NCI-H748 treated with DMSO at 0.1 percent for 48 hours (cell line): ENCODE results near the gene CROCC2.
A peak's percentile ranks its signal among the peaks of the same experiment; 100 is the strongest.

Experiments
- DNase-seq: peaks from one replicate; lab custom pipeline; 2025; lab: John Stamatoyannopoulos, UW

Gene CROCC2

GRCh38 chr2:240988146-240988545, 82.0 kb downstream of the CROCC2 start:
- DNase-seq = no peak

GRCh38 chr2:240988571-240989271, 82.6 kb downstream of the CROCC2 start:
- no peak for DNase-seq

GRCh38 chr2:240989451-240990265, 83.5 kb downstream of the CROCC2 start:
- DNase-seq = no peak

- no peak for DNase-seq
Observed at GRCh38 chr2:240990266-240990529, 84.1 kb downstream of the CROCC2 start.

GRCh38 chr2:240990726-240991377, 84.7 kb downstream of the CROCC2 start:
- DNase-seq = no peak

- no peak for DNase-seq
Observed at GRCh38 chr2:240991378-240992263, 85.5 kb downstream of the CROCC2 start.

GRCh38 chr2:240992572-240993291, 86.6 kb downstream of the CROCC2 start:
- DNase-seq = no peak

- DNase-seq = no peak
Observed at GRCh38 chr2:240993446-240994170, 87.5 kb downstream of the CROCC2 start.

- DNase-seq = no peak
Observed at GRCh38 chr2:240994171-240994896, 88.2 kb downstream of the CROCC2 start.

GRCh38 chr2:240995041-240996021, 89.2 kb downstream of the CROCC2 start:
- DNase-seq = no peak

- DNase-seq = no peak
Observed at GRCh38 chr2:240996161-240996833, 90.2 kb downstream of the CROCC2 start.

- DNase-seq = no peak
Observed at GRCh38 chr2:240996834-240997140, 90.7 kb downstream of the CROCC2 start.

GRCh38 chr2:240997141-240997855, 91.2 kb downstream of the CROCC2 start:
- no peak for DNase-seq

GRCh38 chr2:240997856-240998705, 91.9 kb downstream of the CROCC2 start, which contains the start of gene SNED1:
Gene SNED1, plus strand, starts transcription at chr2:240998618. Its CDS starts 220 bp downstream, at chr2:240998838.
- DNase-seq = peak; percentile 45

- no peak for DNase-seq
Observed at GRCh38 chr2:240998706-240998994, 92.5 kb downstream of the CROCC2 start.

GRCh38 chr2:240998995-240999791, 93.1 kb downstream of the CROCC2 start:
- DNase-seq = no peak
